SK-N-SH (cell line): ENCODE measurements around the gene ADAMTS17.

Experiments
- POLR2AphosphoS5 ChIP-seq: IDR thresholded peaks from 2 replicates; pipeline ENCODE4 v1.6.1; 2012; ENCODE audit warnings: low read depth, low read length
- TAF1 ChIP-seq: IDR thresholded peaks from 2 replicates; pipeline ENCODE4 v1.6.1; 2012; ENCODE audit warnings: low read depth, mild to moderate bottlenecking, low read length, moderate library complexity, borderline replicate concordance
- TF ChIP-seq, protein P1 (sequence below): fragments of 150-350 bp; IDR thresholded peaks from 2 replicates; pipeline ENCODE4 v1.6.1; 2017; ENCODE audit warnings: antibody characterized with exemption, low read length, low read depth, borderline replicate concordance
- TF ChIP-seq, protein P2 (sequence below): fragments of 200-600 bp; sonication (generic); IDR thresholded peaks from 2 replicates; pipeline ENCODE4 v1.6.1; 2017; ENCODE audit warnings: antibody characterized with exemption, mild to moderate bottlenecking, moderate library complexity

DNA sequence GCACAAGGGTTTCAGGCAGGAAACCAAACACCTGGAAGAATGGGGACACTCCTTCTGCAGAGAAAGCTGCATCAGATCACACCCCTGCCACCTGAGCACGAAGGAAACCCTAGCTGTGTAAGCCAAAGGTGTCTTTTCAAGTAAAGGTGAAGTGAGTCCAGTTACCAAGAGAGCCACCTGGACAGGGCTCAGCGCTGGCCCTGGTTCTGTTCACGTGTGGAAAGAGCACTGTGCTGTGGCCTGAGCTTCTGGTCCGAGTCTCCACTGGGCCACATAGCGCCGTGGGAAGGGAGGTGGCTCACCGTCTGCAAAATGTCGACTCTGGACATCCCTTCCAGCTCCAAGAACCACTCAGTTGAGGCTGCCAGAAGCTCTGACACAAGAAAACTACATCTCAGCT is 151.1 kb downstream of the ADAMTS17 start:
- TF ChIP-seq, protein P1, sequence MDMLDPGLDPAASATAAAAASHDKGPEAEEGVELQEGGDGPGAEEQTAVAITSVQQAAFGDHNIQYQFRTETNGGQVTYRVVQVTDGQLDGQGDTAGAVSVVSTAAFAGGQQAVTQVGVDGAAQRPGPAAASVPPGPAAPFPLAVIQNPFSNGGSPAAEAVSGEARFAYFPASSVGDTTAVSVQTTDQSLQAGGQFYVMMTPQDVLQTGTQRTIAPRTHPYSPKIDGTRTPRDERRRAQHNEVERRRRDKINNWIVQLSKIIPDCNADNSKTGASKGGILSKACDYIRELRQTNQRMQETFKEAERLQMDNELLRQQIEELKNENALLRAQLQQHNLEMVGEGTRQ, result no peak
- TF ChIP-seq, protein P2, sequence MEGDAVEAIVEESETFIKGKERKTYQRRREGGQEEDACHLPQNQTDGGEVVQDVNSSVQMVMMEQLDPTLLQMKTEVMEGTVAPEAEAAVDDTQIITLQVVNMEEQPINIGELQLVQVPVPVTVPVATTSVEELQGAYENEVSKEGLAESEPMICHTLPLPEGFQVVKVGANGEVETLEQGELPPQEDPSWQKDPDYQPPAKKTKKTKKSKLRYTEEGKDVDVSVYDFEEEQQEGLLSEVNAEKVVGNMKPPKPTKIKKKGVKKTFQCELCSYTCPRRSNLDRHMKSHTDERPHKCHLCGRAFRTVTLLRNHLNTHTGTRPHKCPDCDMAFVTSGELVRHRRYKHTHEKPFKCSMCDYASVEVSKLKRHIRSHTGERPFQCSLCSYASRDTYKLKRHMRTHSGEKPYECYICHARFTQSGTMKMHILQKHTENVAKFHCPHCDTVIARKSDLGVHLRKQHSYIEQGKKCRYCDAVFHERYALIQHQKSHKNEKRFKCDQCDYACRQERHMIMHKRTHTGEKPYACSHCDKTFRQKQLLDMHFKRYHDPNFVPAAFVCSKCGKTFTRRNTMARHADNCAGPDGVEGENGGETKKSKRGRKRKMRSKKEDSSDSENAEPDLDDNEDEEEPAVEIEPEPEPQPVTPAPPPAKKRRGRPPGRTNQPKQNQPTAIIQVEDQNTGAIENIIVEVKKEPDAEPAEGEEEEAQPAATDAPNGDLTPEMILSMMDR, result no peak
- TF ChIP-seq POLR2AphosphoS5 (no peak), TAF1 (no peak)
